Measurements from ENCODE around the gene MYG1.

DNA sequence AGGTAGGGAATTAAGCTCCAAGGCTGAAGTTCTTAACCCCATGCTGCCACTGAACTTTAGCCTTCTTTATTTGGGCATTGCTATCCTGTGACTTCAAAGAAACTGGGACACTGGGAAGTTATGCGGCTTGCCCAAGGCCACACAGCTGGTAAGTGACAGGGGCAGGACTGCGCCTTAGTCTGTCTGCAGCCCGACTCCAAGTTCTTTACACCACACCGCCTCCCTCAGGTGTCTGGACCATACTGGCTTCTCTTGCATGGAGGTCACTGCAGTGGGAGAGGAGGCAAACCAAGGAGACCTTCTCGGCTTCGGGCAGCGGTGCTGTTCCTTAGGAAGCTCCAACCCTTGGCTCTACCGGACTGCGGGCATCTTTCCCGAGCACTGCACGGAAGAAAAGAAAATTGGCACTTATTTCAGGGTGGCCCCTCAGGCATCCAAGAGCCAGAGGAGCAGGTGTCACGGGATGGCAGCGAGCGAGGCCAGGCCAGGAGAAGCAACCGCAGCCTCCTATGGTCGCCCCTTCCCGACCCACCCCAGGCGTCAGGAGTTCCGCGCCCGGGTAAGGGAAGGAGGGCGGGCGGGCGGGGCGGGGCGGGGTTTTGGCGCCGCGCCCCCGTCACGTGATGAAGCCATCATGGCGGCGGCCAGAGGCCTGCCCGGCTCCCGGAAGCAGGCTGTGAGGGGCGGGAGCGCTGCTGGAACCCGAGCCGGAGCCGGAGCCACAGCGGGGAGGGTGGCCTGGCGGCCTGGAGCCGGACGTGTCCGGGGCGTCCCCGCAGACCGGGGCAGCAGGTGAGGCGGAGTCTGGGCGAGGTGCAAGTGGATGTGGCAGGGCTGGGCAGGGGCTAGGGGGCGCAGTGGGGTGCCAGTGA lies 47.8 kb upstream of the MYG1 start:
- peak in 3 of 4 donors; percentile 19 to 29 (median 20) for TF ChIP-seq CTCF (IDR thresholded peaks at IDR 0.05)
- peak; percentile 42 for TF ChIP-seq POLR2A (IDR thresholded peaks at IDR 0.05)
